Activated gamma-delta T cell treated with Interleukin-2 at 50 U/mL for 16 hours (primary cell): Measurements from ENCODE around the gene CPLX4.
"Not testable (repeated sequence)": the region's sequence is repeated elsewhere in the genome, so short reads cannot be mapped to it uniquely, and the experiment has no call there.

Experiments
- DNase-seq: peaks from one replicate; pipeline ENCODE4 v3.0.0-alpha.2; 2020

CPLX4 gene

DNA sequence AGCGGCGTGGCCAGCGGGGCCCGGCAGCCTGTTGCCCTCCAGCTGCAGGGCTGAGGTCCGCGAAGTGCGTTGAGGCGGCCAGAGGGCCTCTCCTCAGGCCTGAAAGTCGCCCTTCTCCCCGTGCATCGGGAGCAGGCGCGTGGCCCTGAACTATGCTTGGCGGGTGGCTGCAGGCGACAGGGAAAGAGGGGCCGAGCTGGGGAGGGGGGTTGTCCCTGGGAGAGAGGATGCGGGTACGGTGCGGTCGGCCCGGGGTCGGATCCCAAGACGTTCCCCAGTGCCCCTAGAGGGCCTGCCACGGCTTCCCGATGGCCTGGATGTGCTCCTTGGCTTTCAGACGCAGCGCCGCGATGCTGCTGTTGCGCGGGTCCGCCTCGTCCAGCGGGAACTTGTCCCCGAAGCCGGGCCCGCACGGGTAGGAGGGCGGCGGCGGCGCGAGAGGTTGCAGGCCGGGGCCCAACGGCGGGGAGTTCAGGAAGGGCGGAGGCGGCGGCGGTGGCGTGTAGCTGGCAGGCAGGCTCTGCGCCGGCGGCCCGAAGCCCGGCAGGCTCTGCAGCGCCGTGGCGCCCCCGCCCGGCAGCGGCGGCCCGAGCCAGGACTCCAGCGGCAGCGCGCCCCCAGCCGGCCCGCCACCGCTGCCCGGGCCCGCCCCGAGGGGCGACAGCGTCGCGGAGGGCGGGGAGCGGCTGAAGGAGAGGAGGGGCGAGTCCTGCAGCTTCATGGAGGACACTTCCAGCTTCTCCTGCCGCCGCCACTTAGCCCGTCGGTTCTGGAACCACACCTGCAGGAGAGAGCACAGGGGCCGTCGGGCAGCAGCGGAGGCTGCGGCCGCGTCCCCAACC is 49.5 kb downstream of the CPLX4 start:
- no peak for DNase-seq

DNA sequence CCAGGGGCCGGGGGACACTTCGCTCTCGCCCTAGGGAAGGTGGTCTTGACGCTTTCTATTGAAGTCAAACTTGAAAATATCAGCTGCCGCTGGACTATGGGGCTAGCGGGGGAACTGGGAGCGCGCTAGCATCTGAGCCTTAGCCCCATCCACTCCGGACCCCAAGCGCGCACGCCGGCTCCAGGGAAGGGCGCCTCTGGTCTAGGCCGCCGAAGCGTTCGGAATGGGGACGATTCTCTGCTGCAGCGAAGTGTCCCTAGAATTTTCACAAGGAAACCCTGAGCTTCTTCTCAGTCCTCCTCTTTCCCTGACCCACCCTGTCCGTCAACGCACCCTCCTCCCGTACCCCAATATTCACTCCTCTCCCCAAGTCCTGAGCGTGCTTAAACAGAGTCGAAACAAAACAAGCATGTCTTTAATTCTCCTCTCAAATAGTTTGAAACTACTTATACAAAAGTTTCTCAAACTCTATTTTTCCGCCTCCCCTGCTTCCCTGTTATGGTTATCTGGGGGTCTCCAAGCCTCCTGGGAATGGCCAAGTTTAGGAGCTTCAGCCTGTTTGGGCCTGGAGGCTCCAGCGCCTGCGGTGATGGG is 50.2 kb downstream of the CPLX4 start:
- no peak for DNase-seq

DNA sequence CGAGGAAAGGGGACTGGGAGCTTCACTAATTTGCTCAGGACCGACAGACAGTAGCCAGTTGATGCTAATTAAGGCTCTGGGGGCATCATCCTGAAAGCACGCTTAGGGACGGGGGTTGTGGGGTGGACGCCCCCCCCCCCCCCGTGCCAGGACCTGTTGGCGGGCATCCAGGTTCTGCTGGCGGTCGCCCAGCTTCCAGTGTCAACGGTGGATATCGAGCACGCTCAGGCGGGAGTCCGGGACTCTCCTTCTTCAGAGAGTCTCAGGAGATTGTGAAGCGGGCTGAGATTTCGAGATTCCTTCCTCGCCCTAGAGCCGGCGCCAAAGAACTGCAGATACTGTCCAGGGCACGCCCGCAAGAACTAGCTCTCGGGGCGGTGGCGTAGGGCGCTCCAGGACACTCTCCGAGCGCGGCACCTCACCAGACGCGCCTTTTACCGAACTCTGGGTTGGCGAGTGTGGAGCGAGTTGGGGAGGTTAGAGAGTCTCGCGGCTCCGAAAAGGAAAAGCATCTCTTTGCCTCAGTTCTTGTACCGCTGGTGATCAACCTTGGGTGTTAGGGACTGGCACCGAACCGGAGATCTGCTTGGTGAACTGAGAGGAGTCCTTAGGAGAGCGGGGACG is 50.8 kb downstream of the CPLX4 start:
- DNase-seq, result no peak

DNA sequence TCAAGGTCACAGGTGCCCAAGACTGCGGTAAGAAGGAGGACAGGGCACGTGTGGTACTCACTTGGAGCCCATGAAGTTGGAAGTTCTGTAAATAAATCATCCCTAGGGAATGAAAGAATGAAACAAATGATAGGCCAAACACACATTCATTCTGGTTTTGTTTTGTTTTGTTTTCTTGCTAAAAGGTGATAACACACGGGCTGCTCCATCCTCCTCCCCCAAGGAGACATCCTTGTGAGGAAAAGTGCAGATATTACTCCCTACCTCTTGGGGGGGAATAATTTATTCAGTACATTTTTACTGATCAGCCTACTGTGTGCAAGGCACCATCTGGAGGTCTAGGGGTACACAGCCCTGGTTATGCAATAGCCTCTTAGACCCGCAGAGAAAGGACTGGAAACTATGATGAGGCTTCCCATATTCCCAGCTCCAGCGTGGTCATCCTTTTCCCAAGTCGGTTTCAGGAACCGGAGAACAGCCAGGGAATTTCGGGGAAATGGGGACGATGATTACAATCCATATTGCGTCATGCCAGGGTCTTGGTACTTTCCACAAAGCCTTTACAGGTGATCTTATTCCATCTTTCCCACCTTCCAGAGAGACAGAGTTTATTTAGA is 51.5 kb downstream of the CPLX4 start:
- DNase-seq, result no peak

DNA sequence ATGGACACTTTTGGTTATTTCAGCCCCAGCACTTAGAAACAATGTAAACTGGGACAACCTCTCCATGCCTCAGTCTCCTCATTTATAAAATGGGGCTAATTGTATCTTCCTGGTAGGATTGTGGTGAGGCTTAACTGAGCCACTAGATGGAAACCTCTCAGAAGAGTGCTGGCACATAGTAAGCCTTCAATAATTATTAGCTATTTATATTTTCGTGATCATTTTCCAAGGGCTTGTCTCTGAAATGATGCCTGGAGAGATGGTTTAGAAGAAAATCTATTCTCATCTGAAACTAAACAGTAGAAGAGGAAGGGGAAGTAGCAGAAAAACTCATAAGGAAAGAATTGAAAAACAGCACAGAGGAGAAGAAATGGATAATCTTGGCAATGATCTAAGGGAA is 52.0 kb downstream of the CPLX4 start:
- no peak for DNase-seq

DNA sequence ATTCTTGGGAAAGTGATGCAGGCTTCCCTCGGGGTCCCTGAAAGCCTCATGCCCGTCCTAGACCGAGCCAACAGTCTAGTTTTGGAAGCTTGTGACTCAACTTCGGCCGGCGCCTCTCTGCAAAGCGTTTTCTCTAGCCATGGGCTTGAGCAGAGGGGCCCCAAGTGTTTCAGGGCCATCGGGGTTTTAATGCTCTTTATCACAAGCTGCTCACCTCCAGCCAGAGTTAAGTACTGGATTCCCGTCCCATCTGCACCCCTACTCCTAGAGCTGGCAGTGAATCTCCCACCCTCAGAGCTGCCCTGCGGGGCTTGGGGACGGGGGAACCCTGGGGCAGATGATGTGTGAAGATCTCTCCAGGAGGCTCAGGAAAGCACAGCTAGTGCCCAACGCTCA is 52.5 kb downstream of the CPLX4 start:
- no peak for DNase-seq

DNA sequence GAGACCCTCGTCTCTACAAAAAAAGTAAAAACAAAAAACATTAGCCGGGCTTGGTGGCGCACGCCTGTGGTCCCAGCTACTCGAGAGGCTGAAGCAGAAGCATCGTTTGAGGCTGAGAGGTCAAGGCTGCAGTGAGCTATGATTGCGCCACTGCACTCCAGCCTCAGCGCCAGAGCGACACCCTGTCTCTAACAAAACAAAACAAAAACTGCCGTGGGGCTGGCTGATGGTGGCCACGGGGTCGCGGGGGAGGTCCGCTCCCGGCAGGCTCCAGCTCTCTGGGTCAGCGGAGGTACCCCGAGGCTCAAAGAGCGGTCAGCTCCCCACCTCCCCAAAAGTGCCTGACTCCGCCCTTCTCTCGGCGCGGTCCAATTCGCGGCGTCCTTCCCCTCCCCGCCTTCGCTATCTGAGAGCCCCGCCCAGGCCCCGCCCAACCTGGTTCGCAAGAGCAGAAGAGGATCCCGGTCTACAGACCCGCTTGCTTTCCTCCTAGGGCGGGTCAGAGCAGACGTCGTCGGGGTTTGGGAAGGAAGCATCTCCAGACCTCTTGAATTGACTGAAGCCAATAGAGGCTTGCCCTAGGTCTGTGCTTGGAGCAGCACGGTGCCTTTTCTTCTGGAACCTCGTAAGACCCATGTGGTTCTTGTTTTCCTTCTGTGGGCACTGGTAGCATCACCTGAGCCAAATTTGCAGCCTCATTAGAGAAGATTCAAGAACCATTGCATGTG is 53.0 kb downstream of the CPLX4 start:
- DNase-seq, result no peak

DNA sequence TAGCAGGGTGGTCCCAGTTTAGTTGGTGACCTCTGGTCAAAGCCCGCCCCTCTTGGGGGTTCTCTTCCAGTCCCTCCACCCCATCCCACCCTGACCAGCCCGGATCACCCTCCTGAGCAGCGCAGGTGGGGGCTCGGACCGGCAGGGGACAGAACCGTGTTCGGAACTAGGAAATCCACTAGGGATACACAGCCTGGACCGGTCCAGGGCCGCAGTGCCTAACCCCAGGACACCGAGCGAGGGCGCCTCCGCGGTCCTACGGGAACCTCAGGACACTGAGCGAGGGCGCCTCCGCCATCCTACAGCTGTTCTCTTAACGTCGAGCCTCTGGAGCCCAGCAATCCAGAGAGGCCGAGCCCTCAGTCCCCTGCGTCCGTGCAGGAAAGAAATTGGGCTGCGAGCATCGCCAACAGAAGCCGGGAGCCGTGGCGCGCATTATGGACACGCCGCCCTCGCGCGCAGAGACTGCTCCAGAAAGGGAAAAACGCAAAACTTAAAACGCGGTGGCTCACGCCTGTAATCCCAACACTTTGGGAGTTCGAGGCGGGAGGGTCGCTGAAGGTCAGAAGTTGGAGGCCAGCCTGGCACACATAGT is 53.7 kb downstream of the CPLX4 start:
- DNase-seq, result no peak

DNA sequence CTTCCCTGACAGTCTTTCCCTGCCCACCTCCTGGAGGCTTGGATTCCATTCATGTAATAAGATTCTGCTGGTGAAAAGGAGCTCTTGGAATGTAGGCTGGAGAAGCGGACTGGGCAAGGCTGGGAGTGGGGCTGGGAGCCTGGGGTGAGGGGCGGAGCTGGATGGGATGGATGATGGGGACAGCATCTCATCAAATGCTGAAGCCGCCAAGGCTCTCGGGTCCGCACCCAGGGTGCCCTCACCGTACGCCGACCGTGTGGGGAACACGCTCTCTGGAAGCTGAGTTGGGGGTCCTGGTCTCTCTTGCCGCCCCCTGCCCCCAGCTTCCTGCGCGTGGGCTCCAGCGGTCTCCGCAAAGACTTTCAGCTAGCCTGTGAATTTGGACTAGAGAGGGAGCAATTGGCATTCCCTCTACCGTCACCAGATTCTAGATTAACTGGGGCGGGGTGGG is 54.3 kb downstream of the CPLX4 start:
- no peak for DNase-seq

DNA sequence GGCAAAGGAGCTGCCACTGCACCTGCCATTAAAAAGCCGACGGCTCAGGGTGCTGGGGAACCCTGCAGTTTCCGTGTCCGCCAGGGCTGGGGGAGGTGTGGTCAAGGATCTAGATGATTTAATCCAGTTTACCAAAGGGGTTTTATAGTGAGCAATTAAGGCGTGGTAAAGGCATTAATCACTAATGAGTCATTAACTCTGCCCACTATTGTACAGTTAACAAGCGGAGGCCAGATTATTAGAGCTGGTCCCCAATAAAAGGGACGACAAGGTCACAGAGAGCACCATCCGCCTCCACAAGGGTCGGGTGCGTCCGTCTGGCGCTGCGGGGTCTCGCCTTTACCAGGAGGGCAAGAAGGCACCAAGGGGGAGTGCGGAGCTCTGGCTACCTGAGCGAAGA is 54.8 kb downstream of the CPLX4 start:
- no peak for DNase-seq

DNA sequence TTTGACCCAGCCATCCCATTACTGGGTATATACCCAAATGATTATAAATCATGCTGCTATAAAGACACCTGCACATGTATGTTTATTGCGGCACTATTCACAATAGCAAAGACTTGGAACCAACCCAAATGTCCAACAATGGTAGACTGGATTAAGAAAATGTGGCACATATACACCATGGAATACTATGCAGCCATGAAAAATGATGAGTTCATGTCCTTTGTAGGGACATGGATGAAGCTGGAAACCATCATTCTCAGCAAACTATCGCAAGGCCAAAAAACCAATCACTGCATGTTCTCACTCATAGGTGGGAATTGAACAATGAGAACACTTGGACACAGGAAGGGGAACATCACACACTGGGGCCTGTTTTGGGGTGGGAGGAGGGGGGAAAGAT is 56.2 kb downstream of the CPLX4 start:
- not testable (repeated sequence) for DNase-seq

DNA sequence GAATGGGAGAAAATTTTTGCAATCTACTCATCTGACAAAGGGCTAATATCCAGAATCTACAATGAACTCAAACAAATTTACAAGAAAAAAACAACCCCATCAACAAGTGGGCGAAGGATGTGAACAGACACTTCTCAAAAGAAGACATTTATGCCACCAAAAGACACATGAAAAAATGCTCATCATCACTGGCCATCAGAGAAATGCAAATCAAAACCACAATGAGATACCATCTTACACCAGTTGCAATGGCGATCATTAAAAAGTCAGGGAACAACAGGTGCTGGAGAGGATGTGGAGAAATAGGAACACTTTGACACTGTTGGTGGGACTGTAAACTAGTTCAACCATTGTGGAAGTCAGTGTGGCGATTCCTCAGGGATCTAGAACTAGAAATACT is 56.6 kb downstream of the CPLX4 start:
- DNase-seq, result not testable (repeated sequence)

DNA sequence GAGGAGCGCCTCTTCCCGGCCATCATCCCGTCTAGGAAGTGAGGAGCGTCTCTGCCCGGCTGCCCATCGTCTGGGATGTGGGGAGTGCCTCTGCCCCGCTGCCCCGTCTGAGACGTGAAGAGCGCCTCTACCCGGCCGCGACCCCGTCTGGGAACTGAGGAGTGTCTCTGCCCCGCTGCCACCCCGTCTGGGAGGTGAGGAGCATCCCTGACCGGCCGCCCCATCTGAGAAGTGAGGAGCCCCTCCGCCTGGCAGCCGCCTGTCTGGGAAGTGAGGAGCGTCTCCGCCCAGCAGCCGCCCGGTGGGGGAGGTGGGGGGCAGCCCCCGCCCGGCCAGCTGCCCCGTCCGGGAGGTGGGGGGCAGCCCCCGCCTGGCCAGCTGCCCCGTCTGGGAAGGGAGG is 63.0 kb downstream of the CPLX4 start:
- DNase-seq, result not testable (repeated sequence)

DNA sequence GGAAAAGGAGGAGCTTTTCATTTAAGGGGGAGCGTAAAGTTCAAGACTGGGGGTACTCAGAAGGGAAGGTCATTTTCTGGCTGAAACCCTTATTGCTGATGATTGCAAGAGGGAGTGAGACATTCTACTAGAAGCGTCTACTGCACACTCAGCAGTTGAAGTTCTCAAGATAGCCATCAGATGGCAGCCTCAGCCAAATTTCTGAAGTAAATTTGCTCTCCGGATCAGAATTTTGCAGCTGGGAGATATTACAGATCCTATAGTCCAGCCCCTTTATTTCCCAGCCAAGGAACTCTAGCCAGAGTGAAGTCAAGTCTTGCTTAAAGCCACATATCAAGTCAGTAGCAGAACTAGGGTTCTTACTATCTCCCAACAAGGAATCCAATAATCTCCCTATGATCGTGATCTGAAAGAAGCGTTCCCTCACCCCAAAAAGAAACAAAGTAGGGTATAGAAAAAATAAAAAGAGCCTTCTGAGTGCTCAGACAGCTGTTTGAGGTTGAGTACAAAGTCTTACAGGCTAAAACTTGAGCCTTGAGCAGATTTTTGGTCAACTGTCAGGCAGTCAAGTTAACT is 69.2 kb downstream of the CPLX4 start:
- DNase-seq, result no peak

DNA sequence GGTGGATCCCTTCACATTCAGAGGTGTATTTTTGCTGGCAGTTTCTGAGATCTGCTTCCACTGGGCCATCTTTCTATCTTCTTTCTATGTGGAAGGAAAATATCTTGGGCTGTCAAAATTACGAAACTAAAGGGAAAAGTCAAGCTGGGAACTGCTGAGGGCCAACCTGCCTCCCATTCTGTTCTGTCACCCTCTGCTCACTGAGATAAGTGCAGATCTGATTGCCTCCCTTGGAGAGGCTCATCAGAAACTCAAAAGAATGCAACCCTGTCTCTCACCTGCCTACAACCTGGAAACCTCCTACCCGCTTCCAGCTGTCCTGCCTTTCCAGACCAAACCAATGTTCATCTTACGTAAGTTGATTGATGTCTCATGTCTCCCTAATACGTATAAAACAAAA is 71.7 kb downstream of the CPLX4 start:
- DNase-seq, result no peak
